GM18909 (cell line): ENCODE data around the gene SCYL2.
"Not testable (repeated sequence)": the region's sequence is repeated elsewhere in the genome, so short reads cannot be mapped to it uniquely, and the experiment has no call there.

ENCODE experiments used
- ATAC-seq: cut with Tn5 transposase; IDR thresholded peaks from one replicate; pipeline ENCODE4 v1.9.1; 2021; ENCODE audit warnings: mild to moderate bottlenecking; ENCODE audit not compliant: unreplicated experiment, poor library complexity

The SCYL2 gene

GRCh38 chr12:100263131-100263530 is 3.8 kb upstream of the SCYL2 start:
- ATAC-seq = no peak

GRCh38 chr12:100265107-100265506 is 1.9 kb upstream of the SCYL2 start:
- not testable (repeated sequence) for ATAC-seq

GRCh38 chr12:100265732-100266584 is 1.0 kb upstream of the SCYL2 start:
- peak; percentile 11 for ATAC-seq

GRCh38 chr12:100266585-100266834 is 467 bp upstream of the SCYL2 start:
- peak; percentile 89 for ATAC-seq

- ATAC-seq = peak; percentile 17
These were observed 765 bp downstream of the SCYL2 start for GRCh38 chr12:100267603-100268281.

GRCh38 chr12:100268835-100269564 is 2.0 kb downstream of the SCYL2 start:
- ATAC-seq = no peak

- no peak for ATAC-seq
These were observed 6.8 kb downstream of the SCYL2 start for GRCh38 chr12:100273782-100274181.

GRCh38 chr12:100274291-100274690 is 7.3 kb downstream of the SCYL2 start:
- no peak for ATAC-seq

- ATAC-seq = no peak
These were observed 12.2 kb downstream of the SCYL2 start for GRCh38 chr12:100279159-100279558.

GRCh38 chr12:100279607-100280244 is 12.7 kb downstream of the SCYL2 start:
- ATAC-seq = no peak

GRCh38 chr12:100284556-100284955 is 17.6 kb downstream of the SCYL2 start:
- ATAC-seq = not testable (repeated sequence)

GRCh38 chr12:100289038-100289437 is 22.1 kb downstream of the SCYL2 start:
- ATAC-seq = no peak

- ATAC-seq = no peak
These were observed 23.0 kb downstream of the SCYL2 start for GRCh38 chr12:100290016-100290415.

GRCh38 chr12:100293017-100293416 is 26.0 kb downstream of the SCYL2 start:
- no peak for ATAC-seq

GRCh38 chr12:100294366-100294765 is 27.4 kb downstream of the SCYL2 start:
- ATAC-seq = not testable (repeated sequence)

GRCh38 chr12:100295764-100296555 is 29.0 kb downstream of the SCYL2 start:
- no peak for ATAC-seq

GRCh38 chr12:100302081-100302480 is 35.1 kb downstream of the SCYL2 start:
- ATAC-seq = no peak

- no peak for ATAC-seq
These were observed 36.9 kb downstream of the SCYL2 start for GRCh38 chr12:100303831-100304230.

GRCh38 chr12:100304334-100304733 is 37.4 kb downstream of the SCYL2 start:
- ATAC-seq = not testable (repeated sequence)

- not testable (repeated sequence) for ATAC-seq
These were observed 41.2 kb downstream of the SCYL2 start for GRCh38 chr12:100308138-100308537.
